H1 (cell line): ENCODE results near the gene OXLD1. TPM values are rescaled to one million over a fixed set of nuclear protein-coding genes. Genes with fewer than 3 reads are reported as not detected.

Experiments
- KDM4A ChIP-seq: IDR thresholded peaks from one replicate; pipeline ENCODE4 v1.7.1; 2012; ENCODE audit warnings: low read depth, mild to moderate bottlenecking, moderate library complexity, low read length, inconsistent platforms; ENCODE audit not compliant: severe bottlenecking
- POU5F1 ChIP-seq: IDR thresholded peaks from 2 replicates; pipeline ENCODE4 v1.6.1; 2011; ENCODE audit warnings: low read depth, mild to moderate bottlenecking, low read length, moderate library complexity
- SP4 ChIP-seq: IDR thresholded peaks from 2 replicates; pipeline ENCODE4 v1.6.1; 2012; ENCODE audit warnings: low read length, inconsistent platforms
- TBP ChIP-seq: IDR thresholded peaks from 2 replicates; pipeline ENCODE4 v1.6.1; 2011; ENCODE audit warnings: low read depth, low read length, improper control_type of control experiment
- polyA plus RNA-seq, 7 experiments: library from polyadenylated mRNA; depleted of rRNA in 3 of 7; stranded (reverse) in 5 of 7; unstranded in 2 of 7; fragments of >200 nt in 5 of 7; fragments of 200-250 nt in 2 of 7; gene quantifications; 1 replicate in 5 of 7; 2 replicates in 1 of 7; 4 replicates in 1 of 7; pipeline versions ENCODE4 v1.2.1 to v1.2.3, GENCODE V29; 2011 to 2013; ENCODE audit warnings: missing spikeins in 2 of 7, mixed read lengths in 2 of 7
- total RNA-seq: library from RNA; stranded (reverse); fragmentation: NEBNext Ultra II Directional; extraction: Animal tissue kit (Norgen Biotek cat#: 25700); gene quantifications from 2 replicates; pipeline ENCODE4 v1.2.1, GENCODE V29; 2021

Gene OXLD1
- total and polyA plus RNA-seq, 2 of the 8 experiments (the other 6 are each of a cell fraction or from before 2014, with no cell fraction given) = 41.5 to 61.9 TPM

DNA sequence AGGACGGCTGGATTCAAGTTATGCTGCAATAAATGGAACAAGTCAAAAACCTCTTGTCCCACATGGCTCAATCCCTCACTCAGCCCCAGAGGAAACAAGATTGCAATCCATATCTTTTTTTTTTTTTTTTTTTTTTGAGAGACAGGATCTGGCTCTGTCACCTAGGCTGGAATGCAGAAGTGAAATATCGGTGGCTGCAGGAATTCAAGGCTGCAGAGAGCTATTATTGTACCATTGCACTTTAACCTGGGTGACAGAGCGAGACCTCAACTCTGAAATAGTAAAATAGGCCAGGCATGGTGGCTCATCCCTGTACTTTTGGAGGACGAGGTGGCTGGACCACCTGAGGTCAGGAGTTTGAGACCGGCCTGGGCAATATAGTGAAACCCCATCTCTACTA, 7.4 kb downstream of the OXLD1 start (continued):
- TF ChIP-seq TBP (no peak), SP4 (no peak), KDM4A (no peak), POU5F1 (no peak)
